Epithelial cell of proximal tubule (primary cell): ENCODE data around the gene PLA2G2D. TPM values are rescaled to one million over a fixed set of nuclear protein-coding genes. Genes with fewer than 3 reads are reported as not detected.

Experiments used
- DNase-seq: peaks from one replicate; pipeline ENCODE4 v3.0.0-alpha.2; 2011; ENCODE audit warnings: low read depth
- H3K4me3 ChIP-seq: 2 replicates; pipeline ENCODE4 v1.5.1; 2011; ENCODE audit warnings: low read depth, mild to moderate bottlenecking, low read length
- CTCF ChIP-seq: conservative IDR thresholded peaks from 2 replicates; pipeline ENCODE4 v1.5.1; 2012; ENCODE audit warnings: low read depth, mild to moderate bottlenecking, low read length
- total RNA-seq: library from RNA; depleted of rRNA; stranded (reverse); fragments of >200 nt; gene quantifications from 2 replicates; pipeline ENCODE4 v1.2.3, GENCODE V29; 2015

PLA2G2D gene
- total RNA-seq, 1 donor from 2014 or later: not detected

GRCh38 chr1:20143318-20143717 is 24.0 kb upstream of the PLA2G2D start:
- DNase-seq: no peak
- no peak for TF ChIP-seq CTCF
- no peak overlapping the region for H3K4me3 ChIP-seq

GRCh38 chr1:20142001-20142710 is 22.8 kb upstream of the PLA2G2D start:
- TF ChIP-seq CTCF: no peak
- DNase-seq: no peak
- H3K4me3 ChIP-seq: no peak overlapping the region

- H3K4me3 ChIP-seq: no peak overlapping the region
- no peak for TF ChIP-seq CTCF
- no peak for DNase-seq
These were observed 22.1 kb upstream of the PLA2G2D start for GRCh38 chr1:20141466-20141865.

- no peak for TF ChIP-seq CTCF
- H3K4me3 ChIP-seq: no peak overlapping the region
- DNase-seq: no peak
These were observed 21.7 kb upstream of the PLA2G2D start for GRCh38 chr1:20141001-20141400.

GRCh38 chr1:20139776-20140612 is 20.7 kb upstream of the PLA2G2D start:
- no peak for TF ChIP-seq CTCF
- no peak overlapping the region for H3K4me3 ChIP-seq
- DNase-seq: no peak

- no peak for DNase-seq
- no peak for TF ChIP-seq CTCF
- no peak within 1 kb of the TSS for H3K4me3 ChIP-seq
These were observed 19.7 kb upstream of the PLA2G2D start, which contains the start of gene PLA2G2F for GRCh38 chr1:20138961-20139550. Gene PLA2G2F (plus strand): TSS chr1:20139323. CDS start chr1:20139428, 105 bp downstream.
